Jurkat, Clone E6-1 (cell line): ENCODE data around the gene UCHL3. TPM values are rescaled to one million over a fixed set of nuclear protein-coding genes. Genes with fewer than 3 reads are reported as not detected.

Experiments used
- DNase-seq: peaks from one replicate; pipeline ENCODE4 v3.0.0-alpha.2; 2011; ENCODE audit warnings: low read depth, low spot score
- H3K4me3 ChIP-seq: 2 replicates; pipeline ENCODE4 v1.5.1; 2011; ENCODE audit warnings: mild to moderate bottlenecking, low read length, control low read depth, moderate library complexity
- polyA plus RNA-seq: library from polyadenylated mRNA; unstranded; fragments of >200 nt; gene quantifications from one replicate; pipeline ENCODE4 v1.2.1, GENCODE V29; 2012; ENCODE audit warnings: missing spikeins; ENCODE audit not compliant: insufficient read length, insufficient read depth

The UCHL3 gene
- 87.1 TPM for polyA plus RNA-seq

DNA sequence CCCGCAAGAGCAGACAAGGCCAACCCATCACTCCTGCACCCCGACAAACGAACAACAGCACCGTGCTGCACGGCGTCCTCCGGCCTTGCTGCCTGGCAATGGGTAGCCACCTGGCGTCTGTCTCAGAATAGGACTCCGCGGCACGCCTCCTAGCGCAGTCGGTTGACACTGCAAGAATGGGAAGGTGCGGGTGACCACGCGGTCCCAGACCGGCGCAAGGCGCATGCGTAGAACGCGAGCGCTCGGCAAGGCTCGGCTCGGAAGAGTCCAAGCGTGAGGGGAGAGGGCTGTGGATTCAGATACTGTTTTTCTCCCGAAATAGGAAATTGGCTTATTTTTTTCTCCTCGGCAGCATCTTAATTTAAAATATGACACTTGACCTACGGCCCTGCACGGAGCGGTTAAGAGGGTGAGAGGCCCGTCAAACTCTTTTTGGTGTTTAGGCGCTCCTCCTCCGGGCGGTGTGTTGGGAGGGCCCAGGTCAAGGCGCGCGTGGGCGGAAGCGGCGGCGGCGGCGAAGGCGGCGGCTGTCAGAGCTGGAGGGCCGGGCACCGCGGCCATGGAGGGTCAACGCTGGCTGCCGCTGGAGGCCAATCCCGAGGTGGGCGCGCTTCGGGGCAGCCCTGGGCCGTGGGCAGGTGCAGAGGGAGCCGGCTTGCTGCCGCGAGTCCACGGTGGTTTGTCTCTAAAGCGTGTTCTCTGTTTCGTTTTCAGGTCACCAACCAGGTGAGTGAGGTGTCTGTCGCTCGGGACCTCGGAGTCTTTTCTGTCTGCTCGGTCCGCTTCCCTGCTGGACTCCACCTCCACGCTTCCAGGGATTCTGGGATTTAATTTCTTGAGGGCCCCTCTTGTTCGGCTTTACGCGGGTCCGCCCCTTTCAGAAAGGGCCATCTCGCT is at the start of gene UCHL3:
Gene UCHL3 (plus strand): TSS at position 530 of the 897 bp plus-strand sequence. CDS start 30 bp downstream, at position 560.
- H3K4me3 ChIP-seq = peak within 1 kb of the TSS; percentile 86
- peak; percentile 94 for DNase-seq

DNA sequence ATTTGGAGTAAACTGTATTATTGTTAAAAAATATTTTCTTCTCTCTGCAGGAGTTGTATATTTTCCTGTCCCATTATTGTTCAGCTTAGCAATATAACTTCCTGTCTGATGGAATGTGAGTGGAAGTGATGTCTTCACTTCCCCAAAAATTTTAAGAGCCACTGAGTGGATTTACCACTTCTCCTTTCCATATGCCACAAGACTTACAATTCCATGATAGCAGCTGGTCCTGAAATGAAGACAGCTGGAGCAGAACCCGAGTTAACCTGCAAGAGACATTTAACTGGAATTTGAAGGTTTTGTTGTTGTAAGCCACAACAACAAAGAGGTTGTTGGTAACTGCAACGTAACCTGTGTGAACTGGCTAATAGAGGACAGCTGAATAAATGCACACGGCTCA is 44.3 kb upstream of the UCHL3 start:
- no peak overlapping the region for H3K4me3 ChIP-seq
- no peak for DNase-seq

DNA sequence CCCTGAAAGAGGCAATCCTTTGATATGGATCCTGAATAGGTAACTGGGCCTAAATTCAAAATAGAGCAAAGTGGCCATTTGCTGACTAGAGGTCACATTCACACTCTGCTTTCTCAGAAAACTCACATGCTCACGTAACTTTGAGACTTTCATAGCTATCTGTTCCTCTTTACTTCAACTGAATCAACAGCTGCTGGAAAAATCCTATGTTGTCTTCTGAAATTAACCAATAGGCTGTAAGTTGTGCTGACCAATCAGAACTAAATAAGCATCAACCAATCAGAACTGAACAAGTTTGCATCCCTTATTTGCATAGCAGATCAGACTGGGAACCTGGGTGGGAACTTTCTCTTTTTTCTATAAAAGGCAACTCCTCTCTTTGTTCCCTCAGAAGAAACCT is 43.6 kb upstream of the UCHL3 start:
- DNase-seq = no peak
- H3K4me3 ChIP-seq = no peak overlapping the region

DNA sequence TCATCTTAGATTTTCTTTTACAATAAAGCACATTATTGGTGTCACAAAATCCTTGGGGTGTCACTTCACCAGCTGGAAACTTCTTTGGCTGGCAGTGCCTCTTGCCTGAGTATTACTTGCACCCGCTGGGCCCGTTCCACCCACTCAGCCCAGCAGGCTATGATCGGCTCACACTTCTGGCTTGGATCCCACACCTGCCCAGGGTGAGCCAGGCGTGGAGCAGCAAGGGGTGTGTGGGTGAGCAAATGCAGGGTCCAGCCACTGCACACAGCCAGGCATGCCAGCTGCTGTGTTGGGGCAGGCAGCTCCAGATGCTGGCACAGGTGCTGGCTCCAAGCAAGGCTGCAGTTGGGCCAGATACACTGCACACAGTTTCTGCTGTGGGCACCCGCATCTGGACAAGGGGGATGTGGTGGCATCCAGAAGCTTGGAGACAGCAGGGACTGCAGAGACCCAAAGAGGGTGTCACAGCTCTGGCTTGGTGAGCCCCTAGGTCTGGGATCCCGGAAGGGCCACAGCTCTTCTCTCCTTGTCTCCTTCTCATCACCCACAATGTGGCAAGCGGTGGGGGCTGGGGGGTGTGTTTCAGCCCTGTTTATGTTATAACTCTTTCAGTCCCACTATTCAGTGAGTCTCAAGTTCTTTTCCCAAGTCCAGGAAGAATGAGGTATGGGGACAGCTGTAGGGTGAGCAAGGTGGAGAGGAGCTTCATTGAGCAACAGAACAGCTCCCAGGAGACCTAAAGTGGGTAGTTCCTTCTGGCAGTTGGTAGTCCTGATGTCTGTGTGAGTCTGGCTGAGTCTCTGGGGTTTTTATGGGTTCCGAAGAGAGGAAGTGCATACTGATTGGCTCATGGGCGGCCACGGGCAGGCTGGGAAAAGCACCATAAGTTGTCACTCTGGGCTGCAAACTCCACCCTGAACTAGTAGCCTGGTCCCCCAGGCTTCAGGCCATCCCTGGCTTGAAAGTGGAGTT is 42.3 kb upstream of the UCHL3 start:
- no peak overlapping the region for H3K4me3 ChIP-seq
- no peak for DNase-seq

DNA sequence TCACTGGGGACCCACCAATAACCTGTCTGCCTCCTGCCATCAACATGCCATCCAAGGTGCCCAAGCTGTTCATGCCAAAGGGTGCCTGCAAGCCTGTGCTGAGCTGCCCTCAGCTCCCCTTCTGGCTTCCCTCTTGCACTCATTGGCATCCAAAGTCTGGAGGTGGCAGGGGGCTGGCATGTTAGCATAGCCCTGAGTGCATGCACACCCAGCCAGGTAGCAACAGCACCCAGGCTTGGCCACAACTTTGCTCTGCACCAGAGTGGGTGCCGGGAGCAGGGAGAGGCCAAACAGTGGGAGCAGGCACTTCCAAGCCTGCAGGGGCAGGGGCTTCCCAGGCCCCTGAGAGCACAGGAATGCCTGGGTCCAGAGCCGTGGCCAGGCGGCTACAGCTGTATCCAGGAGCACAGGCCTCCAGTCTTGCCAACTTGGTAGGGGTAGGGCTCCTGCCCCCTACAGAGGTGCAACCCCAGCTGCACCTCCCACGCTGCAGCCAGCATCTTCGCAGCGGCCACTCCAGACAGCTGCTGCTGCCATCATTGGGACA is 41.5 kb upstream of the UCHL3 start:
- no peak for DNase-seq
- no peak overlapping the region for H3K4me3 ChIP-seq

DNA sequence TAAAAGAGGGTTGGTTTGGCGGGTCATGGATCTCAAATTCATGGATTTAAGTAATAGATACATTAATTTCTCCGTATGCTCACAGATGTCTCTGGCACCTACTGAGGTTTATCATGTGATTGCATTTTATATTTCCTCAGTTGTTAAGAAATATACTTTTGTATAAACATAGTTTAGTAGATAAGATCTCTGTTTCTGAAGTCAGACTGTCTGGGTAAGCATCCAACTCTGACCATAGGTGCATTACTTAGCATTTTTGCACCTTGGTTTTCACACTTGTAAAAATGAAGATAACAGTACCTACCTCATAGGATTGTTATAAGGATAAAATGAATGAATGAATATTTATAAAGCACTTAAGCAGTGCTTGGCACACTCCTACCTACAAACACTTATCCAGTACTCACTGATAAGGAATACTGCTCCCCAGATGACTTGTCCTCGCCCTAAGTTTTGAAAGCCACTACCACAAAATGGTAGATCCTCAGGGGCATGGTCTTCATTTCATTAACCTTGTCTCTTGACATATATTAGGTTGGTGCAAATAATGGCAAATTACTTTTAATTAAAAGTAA is 38.5 kb upstream of the UCHL3 start:
- DNase-seq = no peak
- no peak overlapping the region for H3K4me3 ChIP-seq

DNA sequence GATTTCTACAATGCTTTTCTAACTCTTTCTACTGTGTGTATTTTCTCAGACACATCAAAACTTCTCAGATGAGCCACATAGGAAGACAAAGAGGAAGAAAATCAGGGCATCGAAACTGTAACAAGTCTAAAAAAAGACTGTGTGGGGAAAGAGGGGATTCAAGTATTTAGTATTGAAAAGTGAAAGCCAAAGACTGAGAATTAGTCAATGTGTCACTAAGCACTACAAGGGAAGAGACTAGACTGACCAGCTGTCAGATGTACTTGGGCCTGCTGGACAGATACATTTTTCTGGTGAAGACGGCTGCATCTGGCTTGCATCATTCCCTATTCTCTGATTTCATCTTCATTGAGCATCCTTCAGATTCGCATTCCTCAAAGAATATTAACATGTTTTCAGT is 37.3 kb upstream of the UCHL3 start:
- no peak for DNase-seq
- H3K4me3 ChIP-seq = no peak overlapping the region

DNA sequence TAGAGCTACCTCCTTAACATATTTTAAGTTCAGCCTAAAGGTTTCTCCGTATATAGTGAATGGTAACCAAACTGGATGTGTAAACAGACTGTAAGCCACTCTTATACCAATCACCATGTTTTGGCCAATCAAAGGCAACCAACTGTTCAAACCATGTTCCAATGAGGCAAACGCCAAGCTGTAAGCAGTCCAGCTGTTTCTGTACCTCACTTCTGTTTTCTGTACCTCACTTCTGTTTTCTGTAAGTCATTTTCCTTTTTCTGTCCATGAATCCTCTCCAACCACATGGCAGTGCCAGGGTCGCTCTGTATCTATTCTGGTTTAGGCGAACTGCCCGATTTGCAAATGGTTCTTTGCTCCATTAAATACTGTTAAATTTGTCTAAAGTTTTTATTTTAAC is 36.3 kb upstream of the UCHL3 start:
- no peak for DNase-seq

DNA sequence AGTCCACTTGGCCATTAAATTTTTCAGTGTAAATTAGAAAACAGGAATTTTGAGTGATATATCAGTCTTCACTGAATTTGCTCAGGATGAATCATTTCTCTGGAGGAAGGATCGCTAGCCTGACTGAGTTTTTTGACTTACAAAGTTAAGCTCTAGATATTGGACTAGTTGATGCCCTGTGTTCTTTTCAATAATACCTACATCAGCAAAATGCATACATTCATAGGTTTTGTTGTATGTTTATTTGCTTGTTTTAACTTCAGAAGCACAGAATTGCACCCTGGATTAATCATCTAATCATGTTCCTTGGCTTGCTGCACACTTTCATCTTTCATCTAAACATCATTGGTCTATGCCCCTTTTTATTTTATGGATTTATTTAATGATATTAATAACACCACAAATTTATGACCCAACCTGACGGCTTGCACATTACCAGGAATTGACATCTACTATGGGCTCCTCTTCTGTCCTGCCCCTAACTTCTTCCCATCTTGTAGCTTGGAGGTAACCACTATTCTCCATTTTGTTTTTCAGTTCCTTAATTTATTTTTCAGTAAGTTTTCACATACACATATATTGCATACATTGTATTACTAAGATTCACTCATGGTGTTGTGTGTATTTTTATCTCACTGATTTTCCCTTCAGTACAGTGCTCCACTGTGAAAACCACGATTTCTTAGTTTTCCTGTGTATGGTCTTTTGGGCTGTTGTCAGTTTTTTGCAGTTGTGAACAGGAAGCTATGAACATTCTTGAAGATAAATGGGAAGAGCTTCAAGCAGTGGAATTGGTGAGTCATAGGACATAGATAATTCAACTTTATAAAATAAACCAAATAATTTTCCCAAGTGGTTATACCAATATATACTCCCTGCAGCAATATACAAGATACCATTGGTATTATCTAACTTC is 35.3 kb upstream of the UCHL3 start:
- H3K4me3 ChIP-seq = no peak overlapping the region
- DNase-seq = no peak

More for the DNA sequence above, 36.3 kb upstream of the UCHL3 start:
- H3K4me3 ChIP-seq = no peak overlapping the region

DNA sequence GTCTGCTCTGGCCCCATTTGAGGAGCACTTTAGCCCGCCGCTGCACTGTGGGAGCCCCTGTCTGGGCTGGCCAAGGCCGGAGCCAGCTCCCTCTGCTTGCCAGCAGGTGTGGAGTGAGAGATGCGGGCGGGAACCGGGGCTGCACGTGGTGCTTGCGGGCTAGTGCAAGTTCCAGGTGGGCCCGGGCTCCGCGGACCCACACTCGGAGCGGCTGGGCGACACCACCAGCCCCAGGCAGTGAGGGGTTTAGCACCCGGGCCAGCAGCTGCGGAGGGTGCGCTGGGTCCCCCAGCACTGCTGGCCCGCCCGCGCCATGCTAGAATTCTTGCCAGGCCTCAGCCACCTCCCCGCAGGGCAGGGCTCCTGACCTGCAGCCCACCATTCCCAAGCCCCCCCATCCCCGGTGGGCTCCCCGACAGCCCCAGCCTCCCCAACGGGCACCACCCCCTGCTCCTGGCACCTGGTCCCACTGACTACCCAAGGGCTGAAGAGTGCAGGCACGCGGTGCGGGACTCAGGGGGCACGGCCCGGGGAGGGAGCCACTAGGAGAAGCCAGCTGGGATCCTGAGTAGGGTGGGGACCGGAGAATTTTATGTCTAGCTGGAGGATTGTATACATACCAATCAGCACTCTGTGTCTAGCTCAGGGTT is 31.0 kb upstream of the UCHL3 start:
- H3K4me3 ChIP-seq = no peak overlapping the region
- no peak for DNase-seq

DNA sequence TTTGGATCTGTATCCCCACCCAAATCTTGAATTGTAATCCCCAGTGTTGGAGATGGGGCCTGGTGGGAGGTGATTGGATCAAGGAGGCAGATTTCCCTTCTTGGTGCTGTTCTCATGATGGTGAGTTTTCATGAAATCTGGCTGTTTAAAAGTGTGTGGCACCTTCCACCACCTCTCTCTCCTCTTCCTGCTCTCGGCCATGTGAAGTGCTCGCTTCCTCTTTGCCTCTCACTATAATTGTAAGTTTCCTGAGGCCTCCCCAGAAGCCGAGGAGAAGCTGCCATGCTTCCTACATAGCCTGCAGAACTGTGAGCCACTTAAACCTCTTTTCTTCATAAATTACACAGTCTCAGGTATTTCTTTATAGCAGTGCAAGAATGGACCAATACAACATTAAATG is 27.6 kb upstream of the UCHL3 start:
- no peak overlapping the region for H3K4me3 ChIP-seq
- no peak for DNase-seq

DNA sequence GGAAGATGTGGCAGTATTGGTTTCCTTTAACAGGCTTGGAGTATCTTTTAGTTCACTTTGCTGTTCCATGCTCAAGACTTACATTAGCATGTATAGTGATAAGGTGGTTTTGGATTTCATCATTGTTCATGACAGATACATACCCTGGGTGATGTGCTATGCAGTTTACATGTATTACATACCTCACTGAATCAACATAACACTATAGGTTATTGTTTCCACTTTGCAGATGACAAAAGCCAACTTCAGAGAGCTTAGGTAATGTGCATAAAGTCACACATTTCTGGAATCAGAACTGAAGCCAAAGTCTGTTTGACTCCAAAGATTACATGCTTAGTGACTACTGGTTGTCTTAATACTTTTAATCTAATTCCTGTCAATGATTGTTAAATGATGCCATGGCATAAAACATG is 19.0 kb upstream of the UCHL3 start:
- peak; percentile 28 for DNase-seq
- no peak overlapping the region for H3K4me3 ChIP-seq

DNA sequence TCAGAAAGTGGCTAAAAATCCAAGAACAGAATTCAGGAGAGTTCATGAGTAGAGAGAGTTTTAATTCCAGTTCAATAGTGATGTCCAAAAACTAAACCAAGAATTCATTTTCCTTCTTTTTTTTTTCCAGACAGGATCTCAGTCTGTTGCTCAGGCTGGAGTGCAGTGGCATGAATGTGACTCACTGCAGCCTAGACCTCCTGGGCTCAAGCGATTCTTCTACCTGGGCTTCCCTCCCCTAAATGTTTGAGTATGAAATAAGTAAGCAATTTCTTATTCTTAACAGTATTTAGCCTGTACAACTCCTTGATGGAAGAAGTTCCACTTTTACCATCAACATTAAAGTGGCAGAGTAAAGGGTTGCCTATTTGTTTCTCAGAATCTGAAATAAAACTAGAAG is 15.7 kb upstream of the UCHL3 start:
- no peak for DNase-seq
- no peak overlapping the region for H3K4me3 ChIP-seq

DNA sequence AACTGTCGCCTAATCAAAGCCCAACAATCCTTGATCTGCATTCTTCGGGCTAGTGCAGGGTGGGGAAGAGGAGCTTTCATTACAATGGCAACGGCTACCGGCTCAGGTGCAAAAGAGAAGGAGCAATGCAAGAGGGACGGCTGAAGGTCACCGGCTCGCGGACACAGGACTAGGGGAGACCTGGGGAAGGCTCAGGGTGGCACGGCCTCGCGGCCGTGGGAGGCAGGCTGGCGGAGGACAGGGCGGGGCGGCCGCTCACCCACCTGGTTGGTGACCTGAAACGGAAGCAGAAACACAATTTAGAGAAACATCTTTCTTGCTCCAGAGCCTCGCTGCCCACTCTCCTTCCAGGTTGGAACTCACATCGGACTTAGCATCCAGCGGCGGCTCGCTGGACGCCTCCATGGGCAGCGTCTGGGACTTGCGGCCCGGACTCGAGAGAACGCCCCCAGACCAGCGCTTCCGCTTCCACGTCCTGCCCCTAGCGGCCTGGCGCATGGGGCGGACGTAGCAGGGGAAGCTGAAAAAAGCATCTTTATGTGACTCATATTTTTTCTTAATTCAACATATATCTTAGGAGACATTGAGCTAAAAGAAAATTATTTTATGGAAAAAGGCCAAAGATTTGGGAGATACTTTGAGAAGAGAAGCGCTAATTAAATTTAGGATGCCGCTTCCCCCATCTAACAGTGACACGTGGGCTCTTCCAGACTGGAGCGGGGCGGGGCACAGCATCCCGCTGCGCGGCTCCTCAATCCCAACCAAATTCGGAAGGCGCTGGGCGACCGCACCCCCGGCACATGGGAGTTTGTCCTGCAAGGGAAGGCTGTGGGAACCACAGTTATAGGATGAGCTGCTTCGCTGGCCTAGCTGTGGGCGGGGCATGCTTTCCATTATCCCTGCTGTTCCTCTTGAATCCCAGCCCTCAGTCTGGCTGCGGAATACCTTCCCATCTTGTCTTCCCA is 11.9 kb upstream of the UCHL3 start, which contains the start of gene COMMD6:
Gene COMMD6 (minus strand): TSS at position 441 of the 965 bp plus-strand sequence. CDS start 36 bp downstream, at position 405.
- peak; percentile 59 for DNase-seq
- H3K4me3 ChIP-seq = peak within 1 kb of the TSS; percentile 77

DNA sequence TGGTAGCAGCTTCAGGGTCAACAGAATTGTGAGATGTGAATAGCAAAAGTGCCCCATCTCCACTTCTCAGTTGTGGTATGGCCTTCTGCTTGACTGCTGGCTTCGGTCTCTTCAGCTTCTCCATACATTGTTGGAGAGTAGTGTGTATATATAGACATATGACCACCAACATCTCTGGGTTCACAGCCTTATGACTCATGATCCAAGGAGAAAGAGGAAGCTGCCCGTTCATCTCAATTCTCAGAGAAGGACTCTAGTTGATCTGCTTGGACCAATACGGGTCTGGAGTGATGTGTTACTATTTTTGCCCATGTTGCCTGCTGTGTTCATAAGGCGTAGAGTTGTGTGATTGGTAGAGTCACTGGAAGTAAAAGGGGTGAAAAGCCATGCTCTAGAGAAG is 8.3 kb upstream of the UCHL3 start:
- no peak for DNase-seq
- H3K4me3 ChIP-seq = no peak overlapping the region

DNA sequence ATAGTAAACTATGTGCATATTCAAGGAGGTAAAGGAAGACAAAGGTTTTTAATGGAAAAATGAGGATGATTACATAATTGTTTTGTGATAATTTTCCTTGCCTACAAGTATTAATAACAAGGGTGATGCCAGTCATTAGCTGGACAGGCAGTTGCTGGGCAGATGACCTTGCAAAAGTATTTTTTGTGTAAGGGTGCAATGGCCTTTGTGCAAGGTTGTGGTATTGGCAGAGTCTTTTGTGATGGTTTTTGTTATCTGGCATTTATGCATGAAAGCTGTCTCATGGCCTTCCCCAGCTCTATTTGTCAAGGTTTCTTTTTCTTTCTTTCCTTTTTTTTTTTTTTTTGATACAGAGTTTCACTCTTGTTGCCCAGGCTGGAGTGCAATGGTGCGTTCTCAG is 7.6 kb upstream of the UCHL3 start:
- DNase-seq = no peak
- no peak overlapping the region for H3K4me3 ChIP-seq
